Suprapubic skin (tissue), 3 donors: Measurements from ENCODE around the gene AHNAK.

ENCODE experiments used
- EP300 ChIP-seq: sonication (generic); formaldehyde crosslinking; IDR thresholded peaks from one replicate; pipeline ENCODE4 v1.6.1; 2017; ENCODE audit warnings: antibody characterized with exemption
- POLR2A ChIP-seq, 2 donors: fragments of 450-650 bp; IDR thresholded peaks; one replicate each; pipeline ENCODE4 v1.6.1; 2017; ENCODE audit warnings: antibody characterized with exemption in 2 of 2, mild to moderate bottlenecking in 2 of 2, moderate library complexity in 2 of 2
- TF ChIP-seq, protein P1 (sequence below), 2 donors: fragments of 200-600 bp in 1 of 2; fragments of 450-650 bp in 1 of 2; sonication (generic) in 1 of 2; IDR thresholded peaks; one replicate each; pipeline ENCODE4 v1.5.1; 2016 to 2019; ENCODE audit warnings: antibody characterized with exemption in 2 of 2, mild to moderate bottlenecking in 1 of 2, moderate library complexity in 1 of 2

- TF ChIP-seq, protein P1, sequence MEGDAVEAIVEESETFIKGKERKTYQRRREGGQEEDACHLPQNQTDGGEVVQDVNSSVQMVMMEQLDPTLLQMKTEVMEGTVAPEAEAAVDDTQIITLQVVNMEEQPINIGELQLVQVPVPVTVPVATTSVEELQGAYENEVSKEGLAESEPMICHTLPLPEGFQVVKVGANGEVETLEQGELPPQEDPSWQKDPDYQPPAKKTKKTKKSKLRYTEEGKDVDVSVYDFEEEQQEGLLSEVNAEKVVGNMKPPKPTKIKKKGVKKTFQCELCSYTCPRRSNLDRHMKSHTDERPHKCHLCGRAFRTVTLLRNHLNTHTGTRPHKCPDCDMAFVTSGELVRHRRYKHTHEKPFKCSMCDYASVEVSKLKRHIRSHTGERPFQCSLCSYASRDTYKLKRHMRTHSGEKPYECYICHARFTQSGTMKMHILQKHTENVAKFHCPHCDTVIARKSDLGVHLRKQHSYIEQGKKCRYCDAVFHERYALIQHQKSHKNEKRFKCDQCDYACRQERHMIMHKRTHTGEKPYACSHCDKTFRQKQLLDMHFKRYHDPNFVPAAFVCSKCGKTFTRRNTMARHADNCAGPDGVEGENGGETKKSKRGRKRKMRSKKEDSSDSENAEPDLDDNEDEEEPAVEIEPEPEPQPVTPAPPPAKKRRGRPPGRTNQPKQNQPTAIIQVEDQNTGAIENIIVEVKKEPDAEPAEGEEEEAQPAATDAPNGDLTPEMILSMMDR (IDR thresholded peaks at IDR 0.05) = no peak
- TF ChIP-seq POLR2A (IDR thresholded peaks at IDR 0.05) (no peak), EP300 (no peak)
Measured at GRCh38 chr11:62444835-62445234, 101.8 kb downstream of the AHNAK start.
